HG02759 (cell line): ENCODE measurements around the gene C1QTNF1.

ENCODE experiments used
- ATAC-seq: cut with Tn5 transposase; IDR thresholded peaks from one replicate; pipeline ENCODE4 v1.9.1; 2021; ENCODE audit warnings: mild to moderate bottlenecking, moderate library complexity; ENCODE audit not compliant: unreplicated experiment

The C1QTNF1 gene

DNA sequence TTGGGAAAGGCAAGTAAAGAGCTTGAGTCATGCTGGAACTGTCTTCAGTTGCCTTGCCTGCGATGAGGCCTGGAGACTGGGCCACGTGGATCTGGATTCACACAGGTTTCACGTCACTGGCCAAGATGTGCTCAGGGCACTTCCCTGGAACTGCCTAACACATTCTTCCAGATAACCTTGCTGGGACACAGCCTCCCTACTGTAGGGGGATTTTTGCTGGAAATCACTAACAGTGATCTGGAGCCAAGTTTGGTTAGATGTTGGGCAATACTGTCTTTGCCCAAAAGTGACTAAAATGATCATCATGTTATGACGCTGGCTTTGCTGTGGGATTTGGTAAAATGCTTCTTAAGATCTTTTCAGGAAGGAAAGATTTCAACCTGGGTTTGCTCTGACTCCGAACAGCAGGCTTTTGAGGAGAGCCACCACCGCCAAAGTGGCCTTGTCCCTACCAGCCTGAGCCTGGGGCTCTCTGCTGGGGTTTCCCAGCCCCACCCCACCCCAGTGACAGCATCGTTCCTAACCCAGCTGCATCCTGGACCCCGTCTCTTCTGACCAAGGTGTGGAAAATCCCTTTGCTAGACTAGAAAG, 14.7 kb downstream of the C1QTNF1 start:
- no peak for ATAC-seq

DNA sequence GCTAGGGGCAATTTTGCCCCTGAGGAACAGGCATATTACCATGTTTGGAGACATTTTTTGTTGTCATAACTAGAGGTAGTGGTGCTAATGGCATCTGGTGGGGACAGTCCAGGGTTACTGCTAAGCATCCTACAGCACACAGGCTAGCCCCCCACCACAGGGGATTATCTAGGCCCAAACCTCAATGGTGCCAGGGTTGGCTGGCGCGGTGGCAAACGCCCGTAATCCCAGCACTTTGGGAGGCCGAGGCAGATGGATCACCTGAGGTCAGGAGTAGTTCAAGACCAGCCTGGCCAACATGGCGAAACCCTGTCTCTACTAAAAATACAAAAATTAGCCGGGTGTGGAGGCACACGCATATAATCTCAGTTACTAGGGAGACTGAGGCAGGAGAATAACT, 15.2 kb downstream of the C1QTNF1 start:
- ATAC-seq = no peak

DNA sequence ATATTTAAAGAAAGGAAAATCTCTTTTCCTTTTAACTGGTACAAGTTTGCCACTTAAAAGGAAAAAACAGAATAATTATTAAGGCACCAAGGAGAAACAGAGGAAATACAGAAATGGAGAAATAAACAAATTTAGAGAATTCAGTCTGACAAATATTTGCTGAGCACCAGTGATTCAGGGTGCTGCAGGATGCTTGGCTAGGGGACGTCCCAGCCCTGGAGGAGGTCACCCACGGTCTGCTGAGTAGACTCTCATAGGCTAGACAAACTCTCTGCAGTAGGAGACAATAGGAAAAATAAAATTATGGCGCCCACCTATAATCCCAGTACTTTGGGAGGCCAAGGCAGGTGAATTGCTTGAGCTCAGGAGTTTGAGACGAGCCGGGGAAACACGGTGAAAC, 15.9 kb downstream of the C1QTNF1 start:
- ATAC-seq = no peak

DNA sequence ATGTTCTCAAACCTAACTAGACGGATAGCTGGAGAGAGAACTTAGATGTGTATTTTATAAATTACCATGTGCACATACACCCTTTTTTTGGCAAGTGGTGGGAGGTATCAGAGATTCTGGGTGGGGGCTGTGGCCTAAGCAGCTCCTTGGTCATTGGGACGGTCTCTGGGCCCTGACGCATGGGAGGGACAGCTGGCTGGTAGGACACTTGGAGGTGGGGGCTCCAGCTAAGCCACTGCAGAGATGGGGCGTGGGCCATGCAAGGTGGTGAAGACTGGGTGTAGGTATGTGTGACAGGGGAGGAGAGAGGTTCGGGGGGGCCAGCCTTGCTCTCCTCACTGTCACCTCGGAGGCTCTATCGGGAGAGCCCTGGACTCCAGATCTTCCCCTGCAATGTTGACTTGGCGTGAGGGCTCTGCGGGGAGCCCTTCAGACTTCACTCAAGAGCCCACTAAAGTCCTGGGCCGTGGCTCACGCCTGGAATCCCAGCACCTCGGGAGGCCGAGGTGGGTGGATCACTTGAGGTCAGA, 17.1 kb downstream of the C1QTNF1 start:
- ATAC-seq = no peak

DNA sequence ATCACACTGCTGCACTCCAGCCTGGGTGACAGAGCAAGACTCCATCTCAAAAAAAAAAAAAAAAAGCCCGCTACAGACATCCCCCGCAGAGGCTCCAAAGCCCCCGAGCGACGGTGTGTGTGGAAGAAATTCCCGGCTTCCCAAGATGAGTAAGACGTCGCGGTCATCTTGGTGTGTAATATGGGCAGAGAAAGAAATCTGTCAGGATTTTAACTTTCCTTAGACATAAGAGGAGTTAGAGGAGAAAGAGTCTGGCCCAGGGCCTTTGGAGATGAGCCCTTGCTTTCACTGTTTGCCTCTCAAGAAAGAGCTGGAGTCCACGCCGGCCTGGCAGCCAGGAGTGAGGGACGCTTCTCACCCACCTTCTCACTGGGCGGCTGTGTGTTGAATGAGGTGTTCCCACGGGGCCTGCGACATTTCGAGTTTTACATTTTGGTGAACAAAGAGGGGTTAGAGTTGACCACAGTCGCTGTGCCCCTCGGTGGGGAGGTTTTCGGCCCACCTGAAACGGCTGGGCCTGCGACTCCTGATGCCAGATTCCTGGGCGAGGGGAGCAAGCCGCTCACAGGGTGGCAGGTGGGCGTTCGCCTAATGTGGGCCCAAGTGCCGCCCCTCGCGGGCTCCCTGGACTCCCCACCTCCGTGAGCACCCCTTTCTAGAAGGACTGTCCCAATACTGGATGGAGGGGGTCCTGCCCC, 17.9 kb downstream of the C1QTNF1 start:
- ATAC-seq = no peak

DNA sequence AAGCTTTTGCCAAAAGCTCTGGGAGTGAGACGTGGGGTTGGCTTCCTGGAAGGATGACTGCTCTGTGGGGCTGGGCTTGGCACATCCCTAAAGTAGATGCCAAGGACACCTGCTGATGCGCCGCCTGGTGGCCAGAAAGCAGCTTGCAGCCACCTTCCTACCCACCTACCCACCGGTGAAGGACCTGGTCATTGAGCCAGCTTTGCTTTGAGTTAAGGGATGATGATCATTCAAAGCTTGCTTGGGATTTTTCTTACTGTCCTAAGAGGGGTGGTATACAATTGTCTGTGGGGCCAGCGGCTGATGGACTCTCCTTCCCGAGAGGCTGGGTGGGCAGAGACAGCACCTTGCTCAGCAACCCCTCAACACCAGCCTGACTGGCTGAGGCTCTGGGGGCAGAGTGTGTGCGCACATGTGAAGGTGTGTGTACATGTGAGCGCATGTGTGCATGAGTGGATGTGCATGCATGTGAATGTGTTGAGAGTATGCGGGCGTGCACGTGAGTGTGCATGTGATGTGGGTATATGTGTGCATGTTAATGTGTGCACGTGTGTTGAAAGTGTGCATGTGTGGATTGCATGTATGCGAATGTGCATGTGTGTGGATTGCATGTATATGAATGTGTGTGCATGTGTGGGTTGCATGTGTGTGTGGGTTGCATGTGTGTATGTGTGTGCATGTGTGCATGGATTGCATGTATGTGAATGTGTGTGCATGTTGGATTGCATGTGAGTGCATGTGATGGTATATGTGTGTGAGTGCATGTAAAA, 18.6 kb downstream of the C1QTNF1 start:
- ATAC-seq = no peak

DNA sequence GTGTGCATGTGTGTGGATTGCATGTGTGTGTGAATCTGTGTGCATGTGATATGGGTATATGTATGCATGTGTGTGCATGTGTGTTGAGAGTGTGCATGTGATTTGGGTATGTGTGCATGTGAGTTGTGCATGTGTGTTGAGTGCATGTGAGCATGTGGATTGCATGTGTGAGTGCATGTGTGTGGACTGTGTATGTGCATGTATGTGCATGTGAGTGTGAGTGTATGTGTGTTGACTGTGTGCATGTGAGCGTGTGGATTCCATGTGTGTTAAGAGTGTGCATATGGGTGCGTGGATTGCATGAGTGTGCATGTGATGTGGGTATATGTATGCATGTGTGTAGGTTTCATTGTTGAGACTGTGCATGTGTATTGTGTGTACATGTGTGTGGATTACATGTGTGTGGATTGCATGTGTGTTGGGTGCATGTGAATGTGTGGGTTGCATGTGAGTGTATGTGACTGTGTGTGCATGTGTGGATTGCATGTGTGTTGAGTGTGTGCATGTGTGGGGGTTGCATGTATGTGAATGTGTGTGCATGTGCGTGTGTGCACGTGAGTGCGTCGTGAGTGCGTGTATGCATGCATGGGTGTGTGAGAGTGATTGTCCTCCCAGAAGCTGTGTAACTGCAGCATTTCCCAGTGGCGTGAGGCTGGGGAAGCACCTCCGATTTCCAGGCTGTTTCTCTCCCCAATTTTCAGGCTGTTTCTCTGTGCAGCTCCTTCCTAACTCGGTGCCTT, 19.4 kb downstream of the C1QTNF1 start:
- ATAC-seq = no peak

DNA sequence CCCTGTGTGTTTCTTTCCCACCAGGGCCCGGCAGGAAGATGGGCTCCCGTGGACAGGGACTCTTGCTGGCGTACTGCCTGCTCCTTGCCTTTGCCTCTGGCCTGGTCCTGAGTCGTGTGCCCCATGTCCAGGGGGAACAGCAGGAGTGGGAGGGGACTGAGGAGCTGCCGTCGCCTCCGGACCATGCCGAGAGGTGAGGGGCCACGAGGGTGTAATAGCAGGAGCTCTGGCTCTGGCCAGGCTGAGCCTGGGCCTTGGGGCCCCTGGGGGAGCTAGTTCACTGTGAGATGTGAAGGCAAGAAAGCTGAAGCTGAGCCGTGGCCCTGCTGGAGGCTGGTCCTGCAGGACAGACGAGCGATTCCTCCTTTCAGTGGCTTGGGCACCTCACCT, 20.0 kb downstream of the C1QTNF1 start:
- no peak for ATAC-seq

DNA sequence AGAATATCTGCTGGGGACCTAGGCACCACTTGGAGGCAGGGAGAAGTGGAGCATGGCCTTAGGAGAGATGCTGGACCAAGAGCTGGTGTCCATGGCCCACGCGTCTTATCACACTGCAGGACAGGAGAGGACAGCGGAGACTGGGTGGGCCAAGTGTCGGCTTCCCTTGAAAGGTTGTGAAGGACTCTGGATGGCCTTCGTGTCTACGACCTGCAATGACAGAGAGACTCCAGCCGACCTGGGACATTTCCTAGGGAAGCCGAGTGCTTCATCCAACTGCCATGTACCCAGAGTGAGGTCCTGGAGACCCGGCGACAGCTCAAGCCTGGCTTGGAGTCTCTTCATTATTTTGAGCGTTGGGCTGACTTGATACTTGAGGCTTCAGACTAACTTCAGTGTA, 20.5 kb downstream of the C1QTNF1 start:
- ATAC-seq = no peak

DNA sequence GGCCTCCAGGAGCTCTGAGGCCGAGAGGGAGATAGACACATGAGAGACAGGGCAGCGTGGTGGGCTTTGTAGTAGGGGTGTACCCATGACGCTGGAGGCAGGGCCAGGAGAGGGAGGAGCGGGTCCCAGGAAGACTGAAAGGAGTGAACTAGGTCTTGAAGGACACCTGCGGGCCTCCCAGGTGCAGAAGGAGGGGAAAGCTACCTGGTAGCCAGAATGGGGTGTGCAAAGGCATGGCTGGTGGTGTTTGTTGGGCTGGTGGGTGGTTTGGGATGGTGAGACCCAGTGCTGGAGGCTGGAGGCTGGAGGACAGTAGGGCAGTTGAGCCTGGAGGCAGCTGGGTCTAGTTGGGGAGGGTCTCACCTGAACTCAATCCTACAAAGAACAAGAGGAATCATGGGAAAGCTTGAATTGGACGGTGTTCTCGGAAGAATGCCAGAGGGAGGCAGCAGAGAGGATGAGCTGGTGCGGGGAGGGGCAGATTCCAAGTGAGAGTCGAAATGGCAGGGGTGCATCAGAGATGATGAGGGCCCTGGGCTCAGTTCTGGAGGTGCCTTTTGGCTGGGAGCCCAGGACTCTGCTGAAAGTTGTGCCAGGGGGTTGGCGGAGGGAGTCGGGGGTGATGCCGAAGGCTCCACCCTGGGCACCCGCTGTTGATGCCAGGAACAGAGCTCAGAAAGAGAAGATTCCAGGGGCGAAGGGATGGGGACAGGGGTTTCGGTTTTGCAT, 21.2 kb downstream of the C1QTNF1 start:
- no peak for ATAC-seq

DNA sequence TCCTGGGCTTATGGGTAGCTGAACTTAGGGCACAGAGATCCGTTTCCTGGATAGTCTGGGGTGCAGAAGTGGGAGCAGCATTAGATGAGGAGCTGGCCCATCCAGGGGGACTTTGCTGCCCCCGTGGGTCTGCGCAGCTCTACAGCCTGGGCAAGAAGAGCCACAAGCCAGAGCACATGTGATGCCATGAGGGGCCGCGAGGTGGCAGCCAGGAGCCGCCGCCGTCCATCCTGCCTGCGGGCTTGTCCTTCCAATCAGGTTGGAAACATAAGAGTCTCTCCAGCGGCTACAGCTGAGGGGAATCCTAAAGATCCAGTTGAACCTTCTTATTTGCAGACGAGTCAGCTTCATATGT, 21.9 kb downstream of the C1QTNF1 start:
- no peak for ATAC-seq

DNA sequence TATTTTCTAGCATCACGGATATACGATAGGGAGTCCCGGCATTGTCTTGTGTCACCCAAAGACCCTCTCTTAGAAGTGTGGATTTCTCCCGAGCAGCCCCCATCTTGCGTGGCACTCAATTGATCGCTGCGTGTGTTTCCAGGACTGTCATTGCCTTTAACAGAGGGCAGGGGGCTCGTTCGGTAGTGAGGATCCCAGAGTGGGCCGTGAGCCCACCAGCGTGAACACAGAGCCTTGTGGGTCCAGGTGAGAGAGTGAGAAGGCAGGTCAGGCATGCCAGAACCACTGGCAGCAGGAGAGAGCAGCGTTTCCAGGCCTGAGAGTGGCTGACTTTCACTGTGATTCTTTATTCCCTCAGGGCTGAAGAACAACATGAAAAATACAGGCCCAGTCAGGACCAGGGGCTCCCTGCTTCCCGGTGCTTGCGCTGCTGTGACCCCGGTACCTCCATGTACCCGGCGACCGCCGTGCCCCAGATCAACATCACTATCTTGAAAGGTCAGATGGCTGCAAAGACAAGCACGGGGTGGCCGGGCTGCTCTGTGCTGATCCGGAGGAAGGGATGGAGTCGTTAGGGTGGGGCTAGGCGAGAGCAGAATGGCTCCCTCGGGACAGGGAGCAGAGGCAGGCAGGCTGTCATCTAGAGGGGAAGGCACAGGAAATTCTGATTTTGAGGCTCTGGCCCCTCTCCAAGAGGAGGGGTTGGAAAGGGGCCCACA, 22.4 kb downstream of the C1QTNF1 start:
- no peak for ATAC-seq

DNA sequence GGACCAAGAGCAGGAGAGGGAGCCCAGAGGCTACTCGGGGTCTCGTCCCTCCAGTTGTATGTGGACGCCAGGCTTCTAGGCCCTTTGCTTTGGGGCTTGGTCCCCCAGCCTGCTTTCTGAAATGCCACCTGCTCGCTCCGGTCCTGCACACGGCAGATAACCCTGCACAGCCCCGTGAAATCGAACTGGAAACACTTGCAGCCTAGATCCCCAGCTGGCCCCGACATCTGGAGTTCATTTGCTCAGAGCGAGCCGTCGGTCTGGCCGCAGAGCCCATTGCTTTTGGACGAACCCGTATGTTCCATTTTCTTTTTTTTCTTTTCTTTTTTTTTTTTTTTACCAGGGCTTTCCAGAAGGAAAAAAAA, 22.9 kb downstream of the C1QTNF1 start:
- no peak for ATAC-seq

DNA sequence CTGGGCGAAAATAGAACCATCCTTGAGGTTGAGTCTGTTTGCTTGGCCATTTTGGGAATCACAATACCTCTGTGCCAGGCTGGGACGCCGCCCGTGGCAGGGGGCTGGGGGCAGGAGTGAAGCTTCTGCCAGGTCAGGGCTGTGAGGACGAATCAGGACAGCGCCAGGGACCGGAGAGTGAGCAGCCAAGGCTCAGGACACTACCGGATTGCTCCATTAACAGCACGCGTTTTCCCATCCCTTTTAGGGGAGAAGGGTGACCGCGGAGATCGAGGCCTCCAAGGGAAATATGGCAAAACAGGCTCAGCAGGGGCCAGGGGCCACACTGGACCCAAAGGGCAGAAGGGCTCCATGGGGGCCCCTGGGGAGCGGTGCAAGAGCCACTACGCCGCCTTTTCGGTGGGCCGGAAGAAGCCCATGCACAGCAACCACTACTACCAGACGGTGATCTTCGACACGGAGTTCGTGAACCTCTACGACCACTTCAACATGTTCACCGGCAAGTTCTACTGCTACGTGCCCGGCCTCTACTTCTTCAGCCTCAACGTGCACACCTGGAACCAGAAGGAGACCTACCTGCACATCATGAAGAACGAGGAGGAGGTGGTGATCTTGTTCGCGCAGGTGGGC, 23.4 kb downstream of the C1QTNF1 start:
- no peak for ATAC-seq

DNA sequence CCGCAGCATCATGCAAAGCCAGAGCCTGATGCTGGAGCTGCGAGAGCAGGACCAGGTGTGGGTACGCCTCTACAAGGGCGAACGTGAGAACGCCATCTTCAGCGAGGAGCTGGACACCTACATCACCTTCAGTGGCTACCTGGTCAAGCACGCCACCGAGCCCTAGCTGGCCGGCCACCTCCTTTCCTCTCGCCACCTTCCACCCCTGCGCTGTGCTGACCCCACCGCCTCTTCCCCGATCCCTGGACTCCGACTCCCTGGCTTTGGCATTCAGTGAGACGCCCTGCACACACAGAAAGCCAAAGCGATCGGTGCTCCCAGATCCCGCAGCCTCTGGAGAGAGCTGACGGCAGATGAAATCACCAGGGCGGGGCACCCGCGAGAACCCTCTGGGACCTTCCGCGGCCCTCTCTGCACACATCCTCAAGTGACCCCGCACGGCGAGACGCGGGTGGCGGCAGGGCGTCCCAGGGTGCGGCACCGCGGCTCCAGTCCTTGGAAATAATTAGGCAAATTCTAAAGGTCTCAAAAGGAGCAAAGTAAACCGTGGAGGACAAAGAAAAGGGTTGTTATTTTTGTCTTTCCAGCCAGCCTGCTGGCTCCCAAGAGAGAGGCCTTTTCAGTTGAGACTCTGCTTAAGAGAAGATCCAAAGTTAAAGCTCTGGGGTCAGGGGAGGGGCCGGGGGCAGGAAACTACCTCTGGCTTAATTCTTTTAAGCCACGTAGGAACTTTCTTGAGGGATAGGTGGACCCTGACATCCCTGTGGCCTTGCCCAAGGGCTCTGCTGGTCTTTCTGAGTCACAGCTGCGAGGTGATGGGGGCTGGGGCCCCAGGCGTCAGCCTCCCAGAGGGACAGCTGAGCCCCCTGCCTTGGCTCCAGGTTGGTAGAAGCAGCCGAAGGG, 24.2 kb downstream of the C1QTNF1 start:
- ATAC-seq = no peak

DNA sequence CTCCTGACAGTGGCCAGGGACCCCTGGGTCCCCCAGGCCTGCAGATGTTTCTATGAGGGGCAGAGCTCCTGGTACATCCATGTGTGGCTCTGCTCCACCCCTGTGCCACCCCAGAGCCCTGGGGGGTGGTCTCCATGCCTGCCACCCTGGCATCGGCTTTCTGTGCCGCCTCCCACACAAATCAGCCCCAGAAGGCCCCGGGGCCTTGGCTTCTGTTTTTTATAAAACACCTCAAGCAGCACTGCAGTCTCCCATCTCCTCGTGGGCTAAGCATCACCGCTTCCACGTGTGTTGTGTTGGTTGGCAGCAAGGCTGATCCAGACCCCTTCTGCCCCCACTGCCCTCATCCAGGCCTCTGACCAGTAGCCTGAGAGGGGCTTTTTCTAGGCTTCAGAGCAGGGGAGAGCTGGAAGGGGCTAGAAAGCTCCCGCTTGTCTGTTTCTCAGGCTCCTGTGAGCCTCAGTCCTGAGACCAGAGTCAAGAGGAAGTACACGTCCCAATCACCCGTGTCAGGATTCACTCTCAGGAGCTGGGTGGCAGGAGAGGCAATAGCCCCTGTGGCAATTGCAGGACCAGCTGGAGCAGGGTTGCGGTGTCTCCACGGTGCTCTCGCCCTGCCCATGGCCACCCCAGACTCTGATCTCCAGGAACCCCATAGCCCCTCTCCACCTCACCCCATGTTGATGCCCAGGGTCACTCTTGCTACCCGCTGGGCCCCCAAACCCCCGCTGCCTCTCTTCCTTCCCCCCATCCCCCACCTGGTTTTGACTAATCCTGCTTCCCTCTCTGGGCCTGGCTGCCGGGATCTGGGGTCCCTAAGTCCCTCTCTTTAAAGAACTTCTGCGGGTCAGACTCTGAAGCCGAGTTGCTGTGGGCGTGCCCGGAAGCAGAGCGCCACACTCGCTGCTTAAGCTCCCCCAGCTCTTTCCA, 25.1 kb downstream of the C1QTNF1 start:
- no peak for ATAC-seq

DNA sequence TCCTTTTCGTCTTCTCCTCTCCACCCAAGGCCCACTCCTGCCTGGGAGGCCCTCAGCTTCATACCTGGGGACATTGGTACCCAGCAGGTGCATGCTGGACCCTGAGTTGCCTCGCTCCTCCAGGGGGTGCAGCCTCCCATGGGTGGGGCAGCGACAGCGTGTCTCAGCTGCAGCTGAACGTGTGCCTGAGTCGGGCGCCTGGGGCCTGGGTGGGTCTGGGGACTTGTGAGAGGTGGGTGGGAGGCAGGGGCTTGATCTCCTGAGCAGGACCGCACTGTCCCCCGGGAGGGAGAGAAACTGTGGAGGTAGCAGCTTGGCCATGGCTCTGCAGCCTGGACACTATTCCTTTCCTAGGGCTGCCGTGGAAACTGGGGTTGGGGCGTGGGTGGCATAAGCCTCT, 25.9 kb downstream of the C1QTNF1 start:
- no peak for ATAC-seq

DNA sequence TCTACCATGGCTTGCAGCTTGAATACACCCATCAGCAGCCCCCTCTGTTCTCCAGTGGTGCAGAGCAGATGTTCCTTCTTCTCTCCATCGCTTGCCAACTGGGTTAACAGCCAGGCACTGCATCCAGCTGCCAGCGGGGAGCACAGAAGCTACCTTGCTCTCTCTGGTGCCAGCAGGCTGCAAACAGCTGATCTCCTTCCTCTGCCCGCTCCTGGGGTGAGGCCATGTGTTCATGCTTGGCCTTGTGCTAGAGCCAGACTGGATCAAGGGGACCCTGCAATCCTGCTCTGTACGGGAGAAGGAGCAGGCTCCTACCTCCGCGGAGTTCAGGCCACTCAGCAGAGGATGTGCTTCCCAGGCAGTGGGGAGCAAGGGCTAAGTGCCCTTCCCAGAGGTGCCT, 26.6 kb downstream of the C1QTNF1 start:
- no peak for ATAC-seq
